Smooth muscle cell (in vitro differentiated cells): ENCODE data around the gene TBC1D8B. TPM values are rescaled to one million over a fixed set of nuclear protein-coding genes. Genes with fewer than 3 reads are reported as not detected.

Experiments
- DNase-seq: peaks from one replicate; lab custom pipeline; 2025; ENCODE audit not compliant: unreplicated experiment; lab: John Stamatoyannopoulos, UW
- H2AFZ ChIP-seq: fragments of 200-600 bp; sonication (generic); 2 replicates; pipeline ENCODE4 v1.6.0; 2016; ENCODE audit warnings: antibody characterized with exemption, low read depth, mild to moderate bottlenecking
- H3F3A ChIP-seq: fragments of 200-600 bp; sonication (generic); 2 replicates; pipeline ENCODE4 v1.6.0; 2017; ENCODE audit warnings: antibody characterized with exemption, low read depth
- H3K27ac ChIP-seq: fragments of 200-600 bp; sonication (generic); 2 replicates; pipeline ENCODE4 v1.5.1; 2016; ENCODE audit warnings: low read depth, mild to moderate bottlenecking
- H3K27me3 ChIP-seq: fragments of 200-600 bp; sonication (generic); 2 replicates; pipeline ENCODE4 v1.6.1; 2016; ENCODE audit warnings: low read depth, mild to moderate bottlenecking
- H3K36me3 ChIP-seq: fragments of 200-600 bp; sonication (generic); 2 replicates; pipeline ENCODE4 v1.5.1; 2016; ENCODE audit warnings: low read depth
- H3K4me1 ChIP-seq: fragments of 200-600 bp; sonication (generic); 2 replicates; pipeline ENCODE4 v1.5.1; 2016; ENCODE audit warnings: low read depth
- H3K4me2 ChIP-seq: fragments of 200-600 bp; sonication (generic); 2 replicates; pipeline ENCODE4 v1.6.0; 2016; ENCODE audit warnings: mild to moderate bottlenecking
- H3K4me3 ChIP-seq: fragments of 200-600 bp; sonication (generic); 2 replicates; pipeline ENCODE4 v1.5.1; 2016; ENCODE audit warnings: mild to moderate bottlenecking
- H3K79me2 ChIP-seq: fragments of 200-600 bp; sonication (generic); 2 replicates; pipeline ENCODE4 v1.6.0; 2016; ENCODE audit warnings: low read depth, mild to moderate bottlenecking
- H3K9ac ChIP-seq: fragments of 200-600 bp; sonication (generic); 2 replicates; pipeline ENCODE4 v1.6.0; 2016; ENCODE audit warnings: low read depth
- H3K9me3 ChIP-seq: fragments of 200-600 bp; sonication (generic); replicated peaks from 2 replicates; pipeline ENCODE4 v1.5.1; 2016; ENCODE audit warnings: low read depth
- H4K20me1 ChIP-seq: fragments of 200-600 bp; sonication (generic); 2 replicates; pipeline ENCODE4 v1.6.0; 2016; ENCODE audit warnings: low read depth
- CTCF ChIP-seq: fragments of 200-600 bp; sonication (generic); IDR thresholded peaks from 2 replicates; pipeline ENCODE4 v1.5.1; 2017; ENCODE audit warnings: borderline replicate concordance, mild to moderate bottlenecking, antibody characterized with exemption; ENCODE audit not compliant: insufficient read depth, poor library complexity, severe bottlenecking
- WGBS: methylation state at CpG from one replicate; pipeline ENCODE4 v1.1.7; 2016; ENCODE audit warnings: low lambda C conversion rate; 5-methylcytosine and 5-hydroxymethylcytosine counted together
- polyA plus RNA-seq: library from polyadenylated mRNA; unstranded; fragments of >200 nt; fragmentation: Nextera tagmentation; extraction: Ambion mirVana; gene quantifications from 2 replicates; pipeline ENCODE4 v1.2.1, GENCODE V29; 2016
- total RNA-seq: library from RNA; depleted of rRNA; stranded (reverse); fragments of >200 nt; gene quantifications from 2 replicates; pipeline ENCODE4 v1.2.3, GENCODE V29; 2014

The TBC1D8B gene
- total and polyA plus RNA-seq, 2 experiments from 2014 or later: 9.2 to 21.8 TPM

- TF ChIP-seq CTCF: no peak
- H3K36me3 ChIP-seq: no peaks in the 10 kb centered on the region
- no peak overlapping the region for H3K9ac ChIP-seq
- no peak for DNase-seq
- no peaks in the 10 kb centered on the region for H4K20me1 ChIP-seq
- H3K9me3 ChIP-seq: no peaks in the 10 kb centered on the region
- H2AFZ ChIP-seq: no peak overlapping the region
- 85% methylated on average over 1 of the region's 1 CpG for WGBS
- H3K27me3 ChIP-seq: no peaks in the 10 kb centered on the region
- no peaks in the 10 kb centered on the region for H3K79me2 ChIP-seq
- no peak overlapping the region for H3K27ac ChIP-seq
- H3F3A ChIP-seq: no peaks in the 10 kb centered on the region
- H3K4me3 ChIP-seq: no peak overlapping the region
- no peaks in the 10 kb centered on the region for H3K4me1 ChIP-seq
- H3K4me2 ChIP-seq: no peak overlapping the region
Measured at GRCh38 chrX:106899841-106900240, 97.4 kb downstream of the TBC1D8B start.

GRCh38 chrX:106901341-106901740 lies 98.9 kb downstream of the TBC1D8B start:
- H3K4me3 ChIP-seq: no peak overlapping the region
- no peak overlapping the region for H3K27ac ChIP-seq
- no peaks in the 10 kb centered on the region for H3K27me3 ChIP-seq
- H3F3A ChIP-seq: no peaks in the 10 kb centered on the region
- no peaks in the 10 kb centered on the region for H4K20me1 ChIP-seq
- WGBS: 81% methylated on average over 3 of the region's 3 CpGs
- H2AFZ ChIP-seq: no peak overlapping the region
- DNase-seq: no peak
- no peaks in the 10 kb centered on the region for H3K36me3 ChIP-seq
- no peak for TF ChIP-seq CTCF
- no peaks in the 10 kb centered on the region for H3K9me3 ChIP-seq
- H3K4me2 ChIP-seq: no peak overlapping the region
- no peaks in the 10 kb centered on the region for H3K4me1 ChIP-seq
- H3K9ac ChIP-seq: no peak overlapping the region
- no peaks in the 10 kb centered on the region for H3K79me2 ChIP-seq

- Histone ChIP-seq H3K9me3 (no peaks in the 10 kb centered on the region), H2AFZ (no peak overlapping the region), H4K20me1 (no peaks in the 10 kb centered on the region), H3K36me3 (no peaks in the 10 kb centered on the region), H3F3A (no peaks in the 10 kb centered on the region), H3K79me2 (no peaks in the 10 kb centered on the region), H3K4me3 (no peak overlapping the region), H3K27me3 (no peaks in the 10 kb centered on the region), H3K9ac (no peak overlapping the region), H3K4me1 (no peaks in the 10 kb centered on the region), H3K27ac (no peak overlapping the region), H3K4me2 (no peak overlapping the region)
- no peak for DNase-seq
- TF ChIP-seq CTCF: no peak
- WGBS: 74% methylated on average over 4 of the region's 4 CpGs
Measured at GRCh38 chrX:106901781-106902219, 99.3 kb downstream of the TBC1D8B start.

GRCh38 chrX:106902684-106903083 lies 100.2 kb downstream of the TBC1D8B start:
- 71% methylated on average over 2 of the region's 2 CpGs for WGBS
- H3K4me3 ChIP-seq: no peak overlapping the region
- H3K36me3 ChIP-seq: no peaks in the 10 kb centered on the region
- no peak overlapping the region for H3K27ac ChIP-seq
- H3K79me2 ChIP-seq: no peaks in the 10 kb centered on the region
- no peak overlapping the region for H2AFZ ChIP-seq
- H3F3A ChIP-seq: no peaks in the 10 kb centered on the region
- TF ChIP-seq CTCF: no peak
- H3K4me1 ChIP-seq: no peaks in the 10 kb centered on the region
- H3K27me3 ChIP-seq: no peaks in the 10 kb centered on the region
- no peaks in the 10 kb centered on the region for H3K9me3 ChIP-seq
- H3K4me2 ChIP-seq: no peak overlapping the region
- no peaks in the 10 kb centered on the region for H4K20me1 ChIP-seq
- DNase-seq: no peak
- no peak overlapping the region for H3K9ac ChIP-seq
